ENCODE results near the gene NMRAL1.
A peak's percentile ranks its signal among the peaks of the same experiment; 100 is the strongest.

The NMRAL1 gene

GRCh38 chr16:4474192-4474961 is at the start of gene NMRAL1:
NMRAL1 (minus strand) TSS chr16:4474625; CDS start chr16:4474132, 493 bp downstream.
- peak; percentile 74 to 88 for DNase-seq (ENCODE audit: low read depth in 2 of 2)

GRCh38 chr16:4523686-4524085 is 49.3 kb upstream of the NMRAL1 start:
- no peak for DNase-seq (ENCODE audit: low read depth in 2 of 2)

- no peak for DNase-seq (ENCODE audit: low read depth in 2 of 2)
Measured at GRCh38 chr16:4522051-4522581, 47.7 kb upstream of the NMRAL1 start.

- no peak for DNase-seq (ENCODE audit: low read depth in 2 of 2)
Measured at GRCh38 chr16:4520913-4521312, 46.5 kb upstream of the NMRAL1 start.

GRCh38 chr16:4519274-4520058 is 45.0 kb upstream of the NMRAL1 start:
- no peak for DNase-seq (ENCODE audit: low read depth in 2 of 2)

GRCh38 chr16:4517812-4518680 is 43.6 kb upstream of the NMRAL1 start:
- DNase-seq (ENCODE audit: low read depth in 2 of 2): no peak

GRCh38 chr16:4515611-4516233 is 41.3 kb upstream of the NMRAL1 start:
- no peak for DNase-seq (ENCODE audit: low read depth in 2 of 2)

- no peak for DNase-seq (ENCODE audit: low read depth in 2 of 2)
Measured at GRCh38 chr16:4514606-4515005, 40.2 kb upstream of the NMRAL1 start.

GRCh38 chr16:4513881-4514280 is 39.5 kb upstream of the NMRAL1 start:
- no peak for DNase-seq (ENCODE audit: low read depth in 2 of 2)

- DNase-seq (ENCODE audit: low read depth in 2 of 2): no peak
Measured at GRCh38 chr16:4513086-4513860, 38.8 kb upstream of the NMRAL1 start.

GRCh38 chr16:4512473-4512872 is 38.0 kb upstream of the NMRAL1 start:
- no peak for DNase-seq (ENCODE audit: low read depth in 2 of 2)

GRCh38 chr16:4511441-4512082 is 37.1 kb upstream of the NMRAL1 start:
- no peak for DNase-seq (ENCODE audit: low read depth in 2 of 2)

- no peak for DNase-seq (ENCODE audit: low read depth in 2 of 2)
Measured at GRCh38 chr16:4510747-4511426, 36.5 kb upstream of the NMRAL1 start.

- no peak for DNase-seq (ENCODE audit: low read depth in 2 of 2)
Measured at GRCh38 chr16:4510131-4510530, 35.7 kb upstream of the NMRAL1 start.

- no peak for DNase-seq (ENCODE audit: low read depth in 2 of 2)
Measured at GRCh38 chr16:4509420-4509819, 35.0 kb upstream of the NMRAL1 start.

- no peak for DNase-seq (ENCODE audit: low read depth in 2 of 2)
Measured at GRCh38 chr16:4508806-4509205, 34.4 kb upstream of the NMRAL1 start.

- DNase-seq (ENCODE audit: low read depth in 2 of 2): no peak
Measured at GRCh38 chr16:4507588-4508345, 33.3 kb upstream of the NMRAL1 start.

- peak in 1 of 2 donors; percentile 36 for DNase-seq (ENCODE audit: low read depth in 2 of 2)
Measured at GRCh38 chr16:4506450-4506849, 32.0 kb upstream of the NMRAL1 start.

Data from activated CD4-positive, alpha-beta T cell treated with anti-CD3 and anti-CD28 coated beads for 24 hours (primary cell).